ENCODE data around the gene MYOM1.
"Not testable (repeated sequence)": the region's sequence is repeated elsewhere in the genome, so short reads cannot be mapped to it uniquely, and the experiment has no call there.

Gene MYOM1

GRCh38 chr18:3085612-3086011, 134.2 kb downstream of the MYOM1 start:
- no peak overlapping the region for H3K4me3 ChIP-seq (ENCODE audit: low read depth, low read length)
- DNase-seq (ENCODE audit: low read depth): no peak
- TF ChIP-seq CTCF (conservative IDR thresholded peaks at IDR 0.05; ENCODE audit: low read depth, low read length): no peak

GRCh38 chr18:3084206-3084605, 135.6 kb downstream of the MYOM1 start:
- no peak for DNase-seq (ENCODE audit: low read depth)
- no peak overlapping the region for H3K4me3 ChIP-seq (ENCODE audit: low read depth, low read length)
- no peak for TF ChIP-seq CTCF (conservative IDR thresholded peaks at IDR 0.05; ENCODE audit: low read depth, low read length)

- TF ChIP-seq CTCF (conservative IDR thresholded peaks at IDR 0.05; ENCODE audit: low read depth, low read length): no peak
- DNase-seq (ENCODE audit: low read depth): no peak
- H3K4me3 ChIP-seq (ENCODE audit: low read depth, low read length): no peak overlapping the region
These were observed 136.0 kb downstream of the MYOM1 start for GRCh38 chr18:3083766-3084165.

GRCh38 chr18:3081584-3081991, 138.2 kb downstream of the MYOM1 start:
- no peak for TF ChIP-seq CTCF (conservative IDR thresholded peaks at IDR 0.05; ENCODE audit: low read depth, low read length)
- DNase-seq (ENCODE audit: low read depth): no peak
- H3K4me3 ChIP-seq (ENCODE audit: low read depth, low read length): no peak overlapping the region

GRCh38 chr18:3079653-3080052, 140.1 kb downstream of the MYOM1 start:
- no peak for DNase-seq (ENCODE audit: low read depth)
- no peak overlapping the region for H3K4me3 ChIP-seq (ENCODE audit: low read depth, low read length)
- no peak for TF ChIP-seq CTCF (conservative IDR thresholded peaks at IDR 0.05; ENCODE audit: low read depth, low read length)

- H3K4me3 ChIP-seq (ENCODE audit: low read depth, low read length): no peak overlapping the region
- no peak for TF ChIP-seq CTCF (conservative IDR thresholded peaks at IDR 0.05; ENCODE audit: low read depth, low read length)
- no peak for DNase-seq (ENCODE audit: low read depth)
These were observed 144.3 kb downstream of the MYOM1 start for GRCh38 chr18:3075491-3075890.

- H3K4me3 ChIP-seq (ENCODE audit: low read depth, low read length): no peak overlapping the region
- no peak for TF ChIP-seq CTCF (conservative IDR thresholded peaks at IDR 0.05; ENCODE audit: low read depth, low read length)
- no peak for DNase-seq (ENCODE audit: low read depth)
These were observed 145.7 kb downstream of the MYOM1 start for GRCh38 chr18:3074087-3074486.

GRCh38 chr18:3073353-3073752, 146.4 kb downstream of the MYOM1 start:
- not testable (repeated sequence) for DNase-seq (ENCODE audit: low read depth); H3K4me3 ChIP-seq (ENCODE audit: low read depth, low read length)

All from choroid plexus epithelial cell (primary cell).